22Rv1 (cell line): ENCODE measurements around the gene ZRSR2.

Experiments
- CTCF ChIP-seq: fragments of 450-650 bp; IDR thresholded peaks from 2 replicates; pipeline ENCODE4 v1.5.1; 2017; ENCODE audit warnings: mild to moderate bottlenecking
- ZFX ChIP-seq: fragments of 450-650 bp; IDR thresholded peaks from 2 replicates; pipeline ENCODE4 v1.6.1; 2017; ENCODE audit warnings: antibody characterized with exemption, borderline replicate concordance

GRCh38 chrX:15854080-15854655 is 63.9 kb downstream of the ZRSR2 start:
- TF ChIP-seq CTCF: peak; percentile 45
- no peak for TF ChIP-seq ZFX
